NK-92 treated with Interleukin-12 subunit alpha and Interleukin-12 subunit beta, amount 100 ng/mL, for 24 hours (cell line): ENCODE measurements around the gene ARL6IP5.

Experiments used
- DNase-seq: peaks from one replicate; lab custom pipeline; 2025; lab: John Stamatoyannopoulos, UW

ARL6IP5 gene, protein sequence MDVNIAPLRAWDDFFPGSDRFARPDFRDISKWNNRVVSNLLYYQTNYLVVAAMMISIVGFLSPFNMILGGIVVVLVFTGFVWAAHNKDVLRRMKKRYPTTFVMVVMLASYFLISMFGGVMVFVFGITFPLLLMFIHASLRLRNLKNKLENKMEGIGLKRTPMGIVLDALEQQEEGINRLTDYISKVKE

GRCh38 chr3:69084326-69085167, at the start of gene ARL6IP5:
TSS of gene ARL6IP5 (plus strand) at chr3:69084937. CDS start at chr3:69085048, 111 bp downstream.
- DNase-seq = peak; percentile 84

- DNase-seq = no peak
These were observed 40.1 kb upstream of the ARL6IP5 start for GRCh38 chr3:69044608-69045007.

GRCh38 chr3:69048990-69049389, 35.7 kb upstream of the ARL6IP5 start:
- DNase-seq = no peak

DNA sequence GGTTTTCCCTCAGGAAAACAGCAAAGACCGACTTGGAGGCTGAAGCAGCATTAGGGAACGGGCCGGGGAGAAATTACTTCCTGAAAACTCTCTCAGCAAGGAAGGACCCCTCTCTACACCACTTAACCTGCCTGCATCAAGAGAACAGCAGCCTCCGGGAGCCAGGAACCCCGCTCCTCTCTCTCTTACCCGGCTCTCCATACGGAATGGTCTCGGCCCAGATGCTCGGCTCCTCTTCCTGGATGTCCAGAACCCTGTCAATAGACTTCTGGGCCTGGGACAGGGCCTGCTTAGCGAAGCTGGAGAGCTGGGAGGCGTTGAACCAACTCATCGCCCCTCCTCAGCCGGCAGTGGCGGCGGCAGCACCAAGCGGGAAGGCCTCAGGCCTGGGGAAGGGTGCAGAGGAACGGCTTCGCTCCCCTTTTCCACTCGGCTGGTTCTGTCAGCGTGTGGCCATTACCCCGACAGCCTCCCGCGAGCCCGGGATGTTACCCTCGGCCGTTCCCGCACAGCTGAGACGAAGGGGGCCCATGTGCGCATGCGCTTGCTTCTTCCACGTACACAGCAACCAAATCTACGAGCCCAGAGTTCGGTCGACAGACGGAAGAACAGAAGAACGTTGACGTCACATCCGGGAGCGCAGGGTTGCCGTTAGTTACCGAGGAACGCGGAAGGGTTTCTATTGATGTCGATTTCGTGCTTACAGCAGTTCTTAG, 32.8 kb upstream of the ARL6IP5 start, which contains the start of gene TMF1:
Gene TMF1 (minus strand): TSS at position 578 of the 716 bp plus-strand sequence. CDS start 247 bp downstream, at position 331.
- DNase-seq = no peak

DNA sequence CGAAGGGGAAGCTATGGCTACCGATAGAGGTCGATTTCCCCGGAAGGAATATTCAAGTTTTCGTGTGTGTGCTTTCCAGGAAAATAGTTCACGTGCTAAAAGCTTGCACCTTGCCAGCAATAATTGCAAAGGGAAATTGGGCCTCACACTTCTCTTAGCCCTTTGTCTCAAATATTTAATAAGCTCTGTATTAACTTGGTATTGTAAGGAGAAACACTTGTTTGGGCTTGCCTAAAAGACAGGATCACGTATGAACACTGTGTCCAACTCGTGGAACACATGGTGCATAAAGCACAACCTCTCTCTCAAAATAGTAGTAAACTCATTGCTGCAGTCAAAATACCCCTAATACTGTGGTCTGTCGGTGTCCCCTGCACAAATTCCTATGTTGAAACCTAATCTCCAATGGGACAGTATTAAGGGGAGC, 32.3 kb upstream of the ARL6IP5 start:
- no peak for DNase-seq

- no peak for DNase-seq
These were observed 26.4 kb upstream of the ARL6IP5 start for GRCh38 chr3:69058180-69058946.

DNA sequence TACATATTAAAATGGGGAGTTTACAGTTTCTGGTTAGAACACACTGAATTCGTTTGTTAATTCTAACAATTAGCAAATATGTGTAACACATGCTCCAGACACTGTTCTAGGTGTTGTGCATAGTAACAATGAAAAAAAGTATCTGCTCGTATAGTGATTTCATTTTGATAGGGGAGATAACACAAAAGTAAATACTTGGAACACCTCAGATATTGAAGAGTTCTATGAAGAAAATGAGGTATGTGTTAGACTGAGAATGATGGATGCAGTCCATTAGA, 25.9 kb upstream of the ARL6IP5 start:
- no peak for DNase-seq

DNA sequence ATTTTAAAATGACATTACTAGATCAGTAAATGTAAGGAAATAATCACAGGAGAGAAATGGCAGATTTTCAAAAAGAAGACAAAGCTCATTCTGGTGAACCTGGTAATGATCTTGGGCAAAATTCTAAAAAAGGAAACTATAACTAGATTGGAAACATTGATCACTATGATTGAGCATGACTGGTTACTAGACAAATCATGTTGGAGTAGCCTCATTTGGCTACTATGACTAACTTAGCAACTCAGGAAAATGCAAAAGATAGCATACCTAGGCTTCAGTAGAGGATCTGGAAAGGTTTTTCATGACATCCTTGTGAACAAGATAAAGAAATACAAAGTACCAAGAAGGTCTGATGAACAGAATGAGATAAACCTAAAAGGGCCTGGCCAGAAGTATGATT, 25.0 kb upstream of the ARL6IP5 start:
- DNase-seq = no peak

GRCh38 chr3:69063636-69064035, 21.1 kb upstream of the ARL6IP5 start:
- DNase-seq = no peak

GRCh38 chr3:69065318-69065964, 19.3 kb upstream of the ARL6IP5 start:
- DNase-seq = no peak

DNA sequence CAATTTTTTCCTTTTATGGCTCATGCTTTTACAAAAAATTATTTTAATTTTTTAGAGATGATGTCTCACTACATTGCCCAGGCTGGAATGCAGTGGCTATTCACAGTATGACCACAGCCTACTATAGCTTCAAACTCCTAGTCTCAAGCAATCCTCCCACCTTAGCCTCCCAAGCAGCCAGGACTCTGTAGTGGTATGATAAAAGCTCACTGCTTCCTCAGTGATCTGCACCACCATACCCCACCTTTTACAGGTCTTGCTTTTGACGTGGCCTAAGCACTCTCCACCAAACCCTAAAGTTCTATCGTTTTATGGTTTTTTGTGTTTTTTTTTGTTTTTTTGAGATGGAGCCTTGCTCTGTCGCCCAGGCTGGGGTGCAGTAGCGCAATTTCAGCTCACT, 18.6 kb upstream of the ARL6IP5 start:
- no peak for DNase-seq

DNA sequence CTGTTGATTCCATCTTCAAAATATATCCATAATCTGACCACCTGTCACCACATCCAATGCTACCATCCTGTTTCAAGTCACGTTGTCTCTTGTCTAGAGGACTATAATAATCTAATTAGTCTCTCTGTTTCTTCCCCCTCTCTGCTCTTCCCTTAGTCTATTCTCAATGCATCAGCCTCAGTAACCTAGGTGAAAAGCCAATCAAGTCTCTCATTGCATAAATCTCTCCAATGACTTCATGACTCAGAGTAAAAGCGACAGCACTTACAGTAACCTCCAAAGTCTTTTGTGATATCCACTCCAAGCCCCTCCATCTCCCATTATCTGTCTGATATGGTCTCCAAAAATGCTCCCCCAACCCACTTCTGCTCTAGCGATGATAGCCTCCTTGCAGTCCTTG, 11.8 kb upstream of the ARL6IP5 start:
- DNase-seq = no peak

DNA sequence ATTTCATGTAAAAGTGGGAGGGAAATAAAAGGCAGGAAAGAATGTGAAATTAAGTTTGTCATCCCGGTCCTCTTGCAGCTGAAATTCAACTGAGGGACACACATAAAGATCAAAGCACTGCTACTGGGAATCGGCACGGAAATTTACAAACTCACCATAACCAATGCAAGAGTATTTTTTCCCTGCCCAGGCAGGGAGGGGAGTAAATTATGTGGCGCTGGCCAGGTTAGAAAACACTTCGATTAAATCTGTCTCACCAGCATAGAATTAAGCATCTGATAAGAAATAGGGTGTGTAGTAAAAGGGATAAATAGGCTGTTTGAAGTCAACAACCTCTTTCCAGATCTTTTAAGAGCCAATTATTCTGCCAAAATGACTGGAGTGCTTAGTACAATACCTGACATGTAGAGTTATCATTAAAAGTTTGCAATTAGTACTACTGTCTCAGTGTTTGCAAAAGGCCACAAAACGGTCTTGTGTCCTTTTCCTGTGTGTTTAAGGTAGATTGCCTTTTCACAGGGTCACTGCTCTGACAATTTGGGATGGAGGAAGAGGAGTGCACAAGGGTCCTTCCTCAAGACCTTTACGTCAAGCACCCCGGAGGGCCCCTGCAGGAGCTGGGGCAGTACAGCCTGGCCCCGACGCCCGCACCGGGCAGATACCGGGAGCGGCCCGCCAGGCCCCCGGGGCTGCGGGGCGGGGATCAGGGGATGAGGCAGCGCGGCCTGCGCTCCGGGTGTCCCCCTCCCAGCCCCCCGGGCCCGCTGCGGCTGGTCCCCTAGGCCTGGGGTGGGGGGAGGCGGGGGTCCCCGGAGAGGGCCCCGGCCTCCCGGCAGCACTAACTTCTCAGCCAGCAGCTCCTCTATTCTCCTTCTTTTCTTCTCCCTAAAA, 5.2 kb upstream of the ARL6IP5 start:
- no peak for DNase-seq

- peak; percentile 86 for DNase-seq
These were observed 4.4 kb upstream of the ARL6IP5 start, which contains the start of gene UBA3 for GRCh38 chr3:69080233-69080920. TSS of gene UBA3 (minus strand) at chr3:69080365. CDS start at chr3:69080353, 12 bp downstream.

DNA sequence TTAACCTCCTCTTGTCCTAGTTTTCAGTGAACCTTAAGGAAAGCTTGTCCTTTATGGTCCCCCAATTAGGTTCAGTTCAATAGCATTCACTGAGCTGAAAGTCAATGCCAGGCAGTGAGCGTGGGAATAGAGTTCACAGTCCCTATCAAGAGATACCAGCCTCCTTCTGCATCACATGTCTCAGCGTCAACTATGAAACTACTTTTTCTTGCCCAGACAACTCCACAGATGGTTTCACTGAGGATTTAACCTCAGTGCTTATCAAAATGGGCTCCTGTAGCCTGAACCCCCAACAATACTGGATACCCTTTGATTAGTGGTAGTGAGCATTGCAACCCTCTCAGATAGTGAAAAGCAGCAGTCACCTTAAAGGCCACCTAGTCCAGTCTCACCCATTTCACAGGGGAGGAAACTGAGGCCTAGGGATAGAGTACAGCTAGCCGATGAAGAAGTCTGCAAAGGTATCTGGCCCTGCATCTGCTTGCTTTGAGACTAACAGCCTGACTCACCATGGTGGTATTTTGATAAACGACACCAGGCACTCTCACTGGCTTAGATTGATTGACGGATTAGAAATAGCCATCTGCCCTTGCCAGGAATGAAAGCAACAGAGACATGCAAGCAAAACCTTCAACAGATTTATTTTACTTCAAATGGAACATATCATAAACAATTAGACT, 3.0 kb upstream of the ARL6IP5 start:
- no peak for DNase-seq

GRCh38 chr3:69082361-69082760, 2.4 kb upstream of the ARL6IP5 start:
- DNase-seq = no peak

DNA sequence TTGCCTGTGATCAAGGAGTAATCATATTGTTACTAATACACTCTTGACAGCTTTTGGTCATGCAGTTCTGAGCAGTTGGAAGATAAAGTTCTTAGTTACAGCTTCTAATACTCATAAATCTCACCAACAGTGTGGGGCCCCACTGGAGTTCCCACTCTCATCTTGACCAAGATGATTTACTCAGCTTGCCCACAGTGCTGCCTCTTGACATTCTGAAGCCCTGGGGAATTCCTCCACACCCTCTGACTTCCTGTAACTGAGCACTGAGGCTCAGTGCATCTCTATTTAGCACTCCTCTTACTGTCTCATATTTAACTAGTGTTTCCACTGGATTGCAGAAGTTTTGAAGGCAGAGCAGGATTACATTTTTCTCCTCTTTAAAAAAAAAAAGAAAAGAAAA, 1.9 kb upstream of the ARL6IP5 start:
- peak; percentile 64 for DNase-seq

- no peak for DNase-seq
These were observed 563 bp downstream of the ARL6IP5 start for GRCh38 chr3:69085168-69085832.
